Pancreas (tissue), 10 donors: ENCODE data around the gene MBD4. TPM values are rescaled to one million over a fixed set of nuclear protein-coding genes. Genes with fewer than 3 reads are reported as not detected.

Source experiments
- ATAC-seq, 4 donors: fragments of 200-7000 bp; cut with Tn5 transposase; one replicate each; pipeline versions ENCODE4 v1.8.0 to v1.9.1; 2020; ENCODE audit warnings: mild to moderate bottlenecking in 4 of 4, moderate library complexity in 4 of 4
- DNase-seq, 6 donors: peaks; one replicate each; pipeline ENCODE4 v3.0.0-alpha.2; 2020
- FAIRE-seq: peaks from 2 replicates; lab custom pipeline; 2012; peaks lifted over from hg19 to GRCh38; lab: Jason Lieb, UNC
- H3K27ac ChIP-seq, 4 donors: fragments of 200-600 bp; sonication (generic); 1 replicate in 3 of 4; 2 replicates in 1 of 4; pipeline versions ENCODE4 v1.5.0 to v1.8.0; 2020
- H3K27me3 ChIP-seq, 4 donors: fragments of 200-600 bp; one replicate each; pipeline ENCODE4 v1.8.0; 2021
- H3K36me3 ChIP-seq, 3 donors: fragments of 200-600 bp; sonication (generic) in 1 of 3; one replicate each; pipeline versions ENCODE4 v1.5.0 to v1.8.0; 2020 to 2021
- H3K4me1 ChIP-seq, 3 donors: fragments of 200-600 bp; one replicate each; pipeline ENCODE4 v1.8.0; 2021
- H3K4me3 ChIP-seq, 4 donors: fragments of 200-600 bp; sonication (generic) in 2 of 4; one replicate each; pipeline versions ENCODE4 v1.5.0 to v1.8.0; 2020 to 2021
- H3K9me3 ChIP-seq, 4 donors: fragments of 200-600 bp; one replicate each; pipeline ENCODE4 v1.8.0; 2021
- CTCF ChIP-seq, 4 donors: fragments of 200-600 bp; sonication (generic) in 3 of 4; IDR thresholded peaks; one replicate each; pipeline versions ENCODE4 v1.5.0 to v1.8.0; 2021; ENCODE audit warnings: antibody characterized with exemption in 4 of 4
- WGBS, 2 donors: extraction: QIAGEN DNeasy Blood & Tissue Kit; methylation state at CpG; one replicate each; pipeline ENCODE4 v1.1.7; 2013; 5-methylcytosine and 5-hydroxymethylcytosine counted together
- intact Hi-C, 3 donors: fragments of 100-400 bp; cut with DNase I; formaldehyde crosslinking; loops; one replicate each; pipeline versions ENCODE4 v1.11.1 to v1.14.2; 2022
- polyA plus RNA-seq, 2 donors: library from polyadenylated mRNA; stranded (reverse); fragments of 200-250 nt; gene quantifications; one replicate each; pipeline ENCODE4 v1.2.3, GENCODE V29; 2013
- total RNA-seq, 6 donors: library from RNA; stranded (reverse); fragmentation: NEBNext Ultra II Directional in 4 of 6; extraction: Animal tissue kit (Norgen Biotek cat#: 25700) in 4 of 6; gene quantifications; one replicate each; pipeline versions ENCODE4 v1.2.1 to v1.2.4, GENCODE V29; 2021 to 2023
- donor health status: healthy with polysubstance abuse.
- donor health status: DM: no; HTN: no; CAD: no; lungs with moderate emphysema.
- donor health status: DM: no; HTN: no; CAD: no.
- donor health status: control.
- donor health status: control.
- donor health status: Bipolar disorder and iron deficiency.
- donor health status: DM: yes; HTN: yes; CAD: no.
- donor health status: DM: no; HTN: no; CAD: no.
- donor health status: DM: no; HTN: no; CAD: no.
- donor health status: DM: yes; HTN: yes; CAD: no.

MBD4 gene
- total and polyA plus RNA-seq, 8 donors, result 8.4 to 19.7 (median 15.0) TPM

GRCh38 chr3:129446926-129447325, 7.2 kb upstream of the MBD4 start:
- DNase-seq (no peak), ATAC-seq (no peak), FAIRE-seq (no peak)
- Histone ChIP-seq H3K4me1 (peaks cover 41 to 64% (median 63%) of the 10 kb centered on the region in 3 donors), H3K27ac (peak overlapping the region in 2 of 4 donors; percentile 73 to 84), H3K27me3 (no peaks in the 10 kb centered on the region), H3K9me3 (no peaks in the 10 kb centered on the region), H3K4me3 (peak overlapping the region in 1 of 4 donors; percentile 16), H3K36me3 (no peaks in the 10 kb centered on the region)
- intact Hi-C loops, result no loop called here
- TF ChIP-seq CTCF (IDR thresholded peaks at IDR 0.05), result no peak
- 25 to 28% methylated on average over 1 of the region's 1 CpG for WGBS, 2 donors

- WGBS, 2 donors, result 22 to 24% methylated on average over 3 of the region's 3 CpGs
- Histone ChIP-seq H3K36me3 (no peaks in the 10 kb centered on the region), H3K27ac (peak overlapping the region in 2 of 4 donors; percentile 68 to 84), H3K27me3 (no peaks in the 10 kb centered on the region), H3K9me3 (no peaks in the 10 kb centered on the region), H3K4me3 (no peak overlapping the region), H3K4me1 (peaks cover 52 to 72% (median 69%) of the 10 kb centered on the region in 3 donors)
- ATAC-seq (peak in 1 of 4 donors; percentile 24), DNase-seq (no peak), FAIRE-seq (no peak)
- no peak for TF ChIP-seq CTCF (IDR thresholded peaks at IDR 0.05)
- intact Hi-C loops, result no loop called here
Observed at GRCh38 chr3:129445471-129445870, 5.7 kb upstream of the MBD4 start.

- no peaks in the 10 kb centered on the region for H3K27me3 ChIP-seq
- peaks cover 40 to 64% (median 62%) of the 10 kb centered on the region in 3 donors for H3K4me1 ChIP-seq
- H3K4me3 ChIP-seq, result no peak overlapping the region
- peak overlapping the region in 1 of 4 donors; percentile 84 for H3K27ac ChIP-seq
- H3K9me3 ChIP-seq, result no peaks in the 10 kb centered on the region
- TF ChIP-seq CTCF (IDR thresholded peaks at IDR 0.05), result no peak
- H3K36me3 ChIP-seq, result no peaks in the 10 kb centered on the region
- intact Hi-C loops, result no loop called here
- no peak for DNase-seq
- no peak for FAIRE-seq
- ATAC-seq, result no peak
Observed at GRCh38 chr3:129442947-129443346, 3.2 kb upstream of the MBD4 start.

GRCh38 chr3:129442486-129442885, 2.7 kb upstream of the MBD4 start:
- no peak for ATAC-seq
- Histone ChIP-seq H3K4me3 (no peak overlapping the region), H3K4me1 (peaks cover 40 to 67% (median 60%) of the 10 kb centered on the region in 3 donors), H3K36me3 (no peaks in the 10 kb centered on the region), H3K27ac (peak overlapping the region in 2 of 4 donors; percentile 92 to 93), H3K27me3 (no peaks in the 10 kb centered on the region), H3K9me3 (no peaks in the 10 kb centered on the region)
- no peak for TF ChIP-seq CTCF (IDR thresholded peaks at IDR 0.05)
- intact Hi-C loops, result no loop called here
- WGBS, 2 donors, result 51 to 67% methylated on average over 2 of the region's 2 CpGs
- FAIRE-seq, result no peak
- no peak for DNase-seq

GRCh38 chr3:129441782-129442181, 2.0 kb upstream of the MBD4 start:
- DNase-seq (no peak), ATAC-seq (no peak), FAIRE-seq (no peak)
- intact Hi-C loops, result no loop called here
- Histone ChIP-seq H3K4me1 (peaks cover 32 to 63% (median 53%) of the 10 kb centered on the region in 3 donors), H3K9me3 (no peaks in the 10 kb centered on the region), H3K27me3 (no peaks in the 10 kb centered on the region), H3K4me3 (peak overlapping the region in 1 of 4 donors; percentile 65), H3K27ac (peak overlapping the region in 2 of 4 donors; percentile 92 to 93), H3K36me3 (peaks cover 0 to 3% (median 0%) of the 10 kb centered on the region in 3 donors)
- 13 to 16% methylated on average over 4 of the region's 4 CpGs for WGBS, 2 donors
- no peak for TF ChIP-seq CTCF (IDR thresholded peaks at IDR 0.05)
